ENCODE data around the gene GSTM1. TPM values are rescaled to one million over a fixed set of nuclear protein-coding genes. Genes with fewer than 3 reads are reported as not detected.

Gene GSTM1
- total RNA-seq, 1 experiment from 2014 or later = 3.2 TPM

DNA sequence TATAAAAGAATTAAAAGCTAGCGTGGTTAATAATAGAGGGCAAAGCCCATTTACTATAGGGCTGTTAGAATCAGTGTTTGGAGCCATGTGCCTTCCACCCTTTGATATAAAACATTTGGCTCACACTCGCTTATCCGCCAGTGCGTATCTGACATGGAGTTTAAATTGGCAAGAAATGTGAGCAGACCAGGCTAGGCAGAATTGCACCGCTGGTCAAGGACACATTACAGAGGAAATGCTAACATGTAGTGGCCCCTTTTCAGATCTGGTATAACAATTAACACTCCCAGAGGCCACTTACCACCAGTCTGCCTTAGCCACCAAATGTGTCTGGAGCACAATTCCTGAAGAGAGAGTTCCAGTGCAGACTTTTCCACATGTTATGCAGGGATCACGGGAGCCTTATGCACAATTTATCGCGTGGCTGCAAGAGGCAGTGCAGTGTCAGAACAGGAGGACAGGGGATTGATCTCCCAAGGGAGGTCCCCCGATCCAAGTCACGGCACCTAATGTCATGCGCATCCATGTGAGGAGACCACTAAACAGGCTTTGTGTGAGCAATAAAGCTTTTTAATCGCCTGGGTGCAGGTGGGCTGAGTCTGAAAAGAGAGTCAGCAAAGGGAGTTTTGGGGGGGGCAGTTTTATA lies 39.2 kb downstream of the GSTM1 start:
- DNase-seq (ENCODE audit: low read depth) = no peak

DNA sequence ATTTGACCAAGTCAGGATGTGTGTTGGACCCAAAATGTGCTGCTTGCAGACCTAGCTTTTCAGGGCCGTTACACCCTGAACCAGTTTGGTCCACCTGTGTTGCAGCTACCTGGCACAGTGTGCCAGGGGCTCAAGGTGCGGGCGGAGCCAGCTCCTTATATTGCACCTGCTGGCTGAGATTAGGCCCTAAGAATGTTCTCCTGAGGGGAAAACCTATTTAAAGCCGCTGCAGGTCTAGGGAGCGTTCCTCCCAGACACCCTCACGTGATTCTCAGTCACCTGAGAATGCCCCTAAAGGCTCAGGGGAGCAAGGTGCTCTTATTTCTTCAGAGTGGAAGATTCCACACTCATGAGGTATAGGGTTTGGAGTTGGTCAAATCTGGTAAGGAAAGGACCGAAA lies 41.3 kb downstream of the GSTM1 start:
- DNase-seq (ENCODE audit: low read depth) = no peak

DNA sequence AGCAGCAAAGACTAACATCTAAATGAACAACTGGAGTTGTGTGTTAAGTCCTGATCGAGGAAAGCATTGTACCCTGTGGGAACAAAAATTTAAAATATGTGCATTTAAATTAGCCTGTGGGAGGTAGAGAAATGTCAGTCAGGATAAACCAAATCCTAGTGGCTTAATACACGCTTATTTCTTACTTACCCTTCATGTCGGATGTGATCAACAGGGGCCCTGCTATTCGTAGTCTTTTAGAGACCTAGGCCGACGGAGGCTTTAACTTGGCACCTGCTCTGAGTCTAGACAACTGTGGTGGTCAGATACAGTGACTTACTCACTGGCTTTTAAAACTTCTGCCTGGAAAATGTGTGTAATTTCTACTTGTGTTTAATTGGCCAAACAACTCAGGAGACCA lies 43.0 kb downstream of the GSTM1 start:
- DNase-seq (ENCODE audit: low read depth) = no peak

- DNase-seq (ENCODE audit: low read depth) = no peak
Observed at GRCh38 chr1:109732390-109732881, 44.8 kb downstream of the GSTM1 start.

- no peak for DNase-seq (ENCODE audit: low read depth)
Observed at GRCh38 chr1:109733236-109733870, 45.7 kb downstream of the GSTM1 start.

DNA sequence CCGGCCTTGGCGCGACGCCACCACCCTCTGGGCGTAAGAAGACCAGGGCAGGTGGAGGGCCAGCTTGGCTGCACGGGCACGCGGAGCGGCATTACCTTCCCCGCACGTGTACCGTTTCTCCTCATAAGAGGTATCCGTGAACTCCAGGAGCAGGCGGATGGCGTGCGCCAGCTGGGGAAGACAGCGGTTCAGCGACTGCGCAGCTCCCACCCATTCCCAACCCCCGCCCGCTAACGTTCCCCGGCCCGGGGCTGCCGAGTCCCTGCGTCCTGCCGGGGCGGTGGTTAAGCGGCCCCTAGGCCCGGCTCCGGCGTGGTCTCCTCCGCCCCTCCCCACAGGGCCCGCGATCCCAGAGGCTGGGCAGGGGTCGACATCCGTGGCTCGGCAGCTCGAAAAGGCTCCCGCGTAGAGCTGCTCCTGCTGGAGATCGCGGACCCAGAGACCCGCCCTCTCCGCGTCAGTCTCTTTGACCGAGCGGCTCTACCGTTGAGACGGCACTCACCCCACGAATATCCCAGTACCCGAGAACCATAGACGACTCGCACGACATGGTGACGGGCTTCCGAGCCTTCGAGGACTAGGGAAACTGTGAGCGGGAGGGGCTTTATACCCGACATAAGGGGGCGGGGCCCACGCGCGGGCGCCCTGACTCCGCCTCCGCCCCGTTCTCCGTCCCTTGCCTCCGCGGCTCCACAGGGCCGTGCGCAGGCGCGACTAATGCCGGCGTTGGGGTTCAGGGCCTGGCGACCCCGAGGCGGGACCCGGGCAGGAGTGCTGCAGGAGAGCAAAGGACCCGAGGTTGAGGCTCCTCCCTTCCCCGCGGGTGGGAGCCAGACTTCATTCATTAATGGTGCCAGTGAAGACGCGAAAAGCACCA lies 52.4 kb downstream of the GSTM1 start:
- peak; percentile 87 for DNase-seq (ENCODE audit: low read depth)

DNA sequence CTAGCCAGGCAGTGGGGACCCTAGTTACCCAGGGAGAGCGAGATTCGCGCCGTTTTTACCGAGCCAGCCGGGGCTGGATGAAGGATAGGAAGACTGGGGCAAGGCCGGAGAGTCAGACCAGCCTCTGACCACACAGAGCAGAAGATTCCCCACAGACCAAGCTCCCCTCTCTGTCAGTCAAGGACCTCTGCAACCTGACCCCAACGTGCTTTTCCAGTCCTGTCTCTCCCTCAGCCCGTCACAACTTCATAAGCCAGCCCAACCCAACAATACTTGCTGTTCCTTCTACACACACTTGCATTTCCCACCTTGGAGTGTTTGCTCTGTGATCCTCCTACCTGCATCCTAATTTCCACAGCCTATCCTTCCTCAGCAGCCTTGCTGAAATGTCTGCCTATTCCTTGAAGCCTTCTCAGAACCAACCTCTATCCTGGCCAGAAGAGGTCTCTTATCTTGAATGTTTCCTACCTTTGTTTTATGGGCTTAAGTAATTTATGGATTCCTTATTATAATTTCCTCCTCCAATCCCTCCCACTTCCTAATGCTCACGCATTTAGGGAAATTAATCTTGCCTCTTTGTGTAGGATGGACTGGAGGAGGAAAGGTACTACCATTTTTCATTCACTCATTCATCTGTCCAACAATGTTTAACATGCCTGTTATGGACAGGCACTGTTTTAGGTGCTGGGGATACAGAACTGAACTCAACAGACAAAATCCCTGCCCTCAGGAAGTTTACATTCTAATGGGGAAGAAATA lies 53.2 kb downstream of the GSTM1 start, which contains the start of gene GSTM3:
GSTM3 (minus strand) TSS at position 424 of the 759 bp plus-strand sequence. CDS start 751 bp downstream, outside the sequence.
- no peak for DNase-seq (ENCODE audit: low read depth)

Other genes starting within 250 kb of the GSTM1 start
- 0.15 and 4.3 TPM in 2 replicates for gene SYPL2, start 221.3 kb upstream of the GSTM1 start, total RNA-seq (2014; rRNA removed; shearing (Covaris generic))
- 8.6 and 14.2 TPM in 2 replicates for gene ATXN7L2, start 203.9 kb upstream of the GSTM1 start, total RNA-seq (2014; rRNA removed; shearing (Covaris generic))
- 5.8 and 9.2 TPM in 2 replicates for gene CYB561D1, start 193.7 kb upstream of the GSTM1 start, total RNA-seq (2014; rRNA removed; shearing (Covaris generic))
- 3.2 and 3.7 TPM in 2 replicates for gene AMIGO1, start 178.1 kb upstream of the GSTM1 start, total RNA-seq (2014; rRNA removed; shearing (Covaris generic))
- not detected in 2 replicates for gene GPR61, start 147.9 kb upstream of the GSTM1 start, total RNA-seq (2014; rRNA removed; shearing (Covaris generic))
- 24.1 and 24.6 TPM in 2 replicates for gene GNAI3, start 139.2 kb upstream of the GSTM1 start, total RNA-seq (2014; rRNA removed; shearing (Covaris generic))
- gene GNAT2, start 68.2 kb upstream of the GSTM1 start, total RNA-seq (2014; rRNA removed; shearing (Covaris generic)) = 0.11 and 4.8 TPM in 2 replicates
- 121 and 135 TPM in 2 replicates for gene AMPD2, start 68.0 kb upstream of the GSTM1 start, total RNA-seq (2014; rRNA removed; shearing (Covaris generic))
- 34.9 and 42.0 TPM in 2 replicates for gene GSTM4, start 31.7 kb upstream of the GSTM1 start, total RNA-seq (2014; rRNA removed; shearing (Covaris generic))
- gene GSTM2, start 19.8 kb upstream of the GSTM1 start, total RNA-seq (2014; rRNA removed; shearing (Covaris generic)) = 0.42 and 1.0 TPM in 2 replicates
- gene GSTM5, start 24.4 kb downstream of the GSTM1 start, total RNA-seq (2014; rRNA removed; shearing (Covaris generic)) = not detected in 2 replicates
- gene GSTM3, start 53.2 kb downstream of the GSTM1 start, total RNA-seq (2014; rRNA removed; shearing (Covaris generic)) = 194 and 206 TPM in 2 replicates
- not detected in 2 replicates for gene EPS8L3, start 76.1 kb downstream of the GSTM1 start, total RNA-seq (2014; rRNA removed; shearing (Covaris generic))
- gene CSF1, start 223.0 kb downstream of the GSTM1 start, total RNA-seq (2014; rRNA removed; shearing (Covaris generic)) = 12.9 and 23.2 TPM in 2 replicates